Mesodermal cell (in vitro differentiated cells): ENCODE measurements around the gene TM2D3.
"Not testable (repeated sequence)": the region's sequence is repeated elsewhere in the genome, so short reads cannot be mapped to it uniquely, and the experiment has no call there.

Experiments
- H3K27ac ChIP-seq: 2 replicates; pipeline ENCODE4 v1.7.0; 2013; ENCODE audit warnings: mild to moderate bottlenecking, low read depth, low read length, moderate library complexity; ENCODE audit not compliant: severe bottlenecking
- H3K36me3 ChIP-seq: 2 replicates; pipeline ENCODE4 v1.7.1; 2013; ENCODE audit warnings: mild to moderate bottlenecking, low read length, moderate library complexity; ENCODE audit not compliant: control insufficient read depth, insufficient read depth
- H3K4me1 ChIP-seq: one replicate; pipeline ENCODE4 v1.7.1; 2013; ENCODE audit warnings: mild to moderate bottlenecking, low read length; ENCODE audit not compliant: insufficient read depth, control insufficient read depth, poor library complexity, severe bottlenecking
- H3K4me3 ChIP-seq: 2 replicates; pipeline ENCODE4 v1.7.0; 2013; ENCODE audit warnings: low read length, control low read depth, mild to moderate bottlenecking; ENCODE audit not compliant: insufficient read depth, poor library complexity, severe bottlenecking; ENCODE audit errors: extremely low read depth
- H3K9me3 ChIP-seq: 2 replicates; pipeline ENCODE4 v1.7.1; 2013; ENCODE audit warnings: mild to moderate bottlenecking, low read length, moderate library complexity; ENCODE audit not compliant: control insufficient read depth
- WGBS, 2 experiments: methylation state at CpG; one replicate each; pipeline ENCODE4 v1.1.5; 2013; ENCODE audit warnings: missing lambda C conversion rate in 2 of 2; ENCODE audit not compliant: insufficient coverage in 2 of 2; 5-methylcytosine and 5-hydroxymethylcytosine counted together

The TM2D3 gene

GRCh38 chr15:101642361-101642760 lies 9.8 kb downstream of the TM2D3 start:
- Histone ChIP-seq H3K4me1 (no peaks in the 10 kb centered on the region), H3K36me3 (peaks cover 62% of the 10 kb centered on the region), H3K9me3 (no peaks in the 10 kb centered on the region), H3K4me3 (no peak overlapping the region), H3K27ac (peak overlapping the region; percentile 50)
- WGBS, 2 experiments, result 89 to 93% methylated on average over 8 to 11 of the region's 11 CpGs

DNA sequence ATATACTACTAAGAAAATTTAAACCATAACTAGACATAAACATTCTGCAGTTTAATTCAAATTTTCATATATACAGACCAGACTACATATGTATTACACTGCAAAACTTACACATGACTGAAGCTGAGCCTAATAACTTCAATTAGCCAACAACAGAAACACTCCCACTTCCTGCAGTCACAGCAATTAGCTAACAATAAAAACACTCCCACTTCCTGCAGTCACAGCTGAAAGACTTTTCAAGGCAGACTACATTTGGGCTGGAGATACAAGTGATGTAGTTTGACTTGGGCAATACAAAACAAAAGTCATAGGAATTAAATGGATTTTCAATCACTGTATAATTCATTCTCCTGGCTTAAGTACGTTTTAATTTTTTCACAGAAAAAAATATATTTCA lies 10.3 kb downstream of the TM2D3 start:
- Histone ChIP-seq H3K36me3 (peaks cover 58% of the 10 kb centered on the region), H3K9me3 (no peaks in the 10 kb centered on the region), H3K4me3 (no peak overlapping the region), H3K4me1 (no peaks in the 10 kb centered on the region), H3K27ac (peak overlapping the region; percentile 50)
- 100% methylated on average over 1 of the region's 1 CpG for WGBS, 2 experiments

DNA sequence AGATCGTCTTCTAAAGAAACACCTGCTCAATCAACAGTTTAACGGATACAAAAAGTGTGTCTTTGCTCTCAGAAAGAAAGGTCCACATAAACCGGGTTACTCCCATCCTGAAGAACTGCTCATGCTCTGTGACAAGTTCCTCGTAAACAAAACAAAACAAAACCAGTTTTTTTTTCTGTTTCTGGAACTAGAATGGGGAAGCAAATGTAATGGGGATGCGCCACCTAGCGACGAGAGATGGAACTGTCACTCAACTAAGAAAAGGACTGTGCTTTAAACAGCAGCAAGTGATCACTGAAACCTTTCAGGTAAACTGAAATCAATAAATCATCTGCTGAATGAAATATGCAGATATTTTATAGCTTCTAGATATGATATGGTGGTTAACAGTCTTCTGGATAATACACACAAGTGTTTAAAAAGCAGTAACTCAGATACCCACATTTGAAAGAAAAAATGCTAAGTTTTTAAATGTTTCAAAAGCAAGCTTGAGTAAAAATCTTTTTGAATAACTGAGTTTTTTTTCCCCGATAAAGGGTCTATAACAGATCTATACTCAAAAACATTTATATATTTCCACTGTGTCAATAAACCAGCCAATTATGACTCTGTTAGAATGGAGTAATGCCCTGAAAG lies 10.9 kb downstream of the TM2D3 start:
- H3K4me3 ChIP-seq, result no peak overlapping the region
- no peak overlapping the region for H3K27ac ChIP-seq
- H3K9me3 ChIP-seq, result no peaks in the 10 kb centered on the region
- H3K36me3 ChIP-seq, result peaks cover 51% of the 10 kb centered on the region
- no peaks in the 10 kb centered on the region for H3K4me1 ChIP-seq
- WGBS, 2 experiments, result 58 to 100% methylated on average over 2 to 3 of the region's 8 CpGs

DNA sequence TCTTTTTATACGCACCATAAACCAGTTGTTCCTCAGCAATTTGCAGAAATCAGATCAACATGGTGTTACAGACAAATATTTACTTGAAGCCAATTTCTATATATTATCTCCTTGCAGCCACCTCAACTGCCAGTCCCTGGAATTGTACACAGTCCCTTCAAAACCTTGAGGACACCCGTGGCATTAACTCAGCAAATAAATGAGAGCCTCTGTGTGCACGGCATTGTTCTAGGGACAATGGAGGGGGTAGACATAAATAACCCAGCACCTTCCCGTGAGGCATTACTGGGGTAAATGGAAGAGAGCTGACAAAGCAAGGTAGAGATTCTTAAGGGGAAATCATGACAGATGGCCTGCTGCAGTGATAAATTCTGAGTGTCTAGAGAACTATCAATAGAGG lies 12.5 kb downstream of the TM2D3 start:
- Histone ChIP-seq H3K27ac (no peak overlapping the region), H3K9me3 (no peaks in the 10 kb centered on the region), H3K36me3 (peaks cover 36% of the 10 kb centered on the region), H3K4me3 (no peak overlapping the region), H3K4me1 (no peaks in the 10 kb centered on the region)
- 93 to 94% methylated on average over 3 to 4 of the region's 4 CpGs for WGBS, 2 experiments

GRCh38 chr15:101637919-101638318 lies 14.3 kb downstream of the TM2D3 start:
- H3K9me3 ChIP-seq, result no peaks in the 10 kb centered on the region
- H3K27ac ChIP-seq, result no peak overlapping the region
- H3K4me3 ChIP-seq, result no peak overlapping the region
- H3K36me3 ChIP-seq, result peaks cover 21% of the 10 kb centered on the region
- no peaks in the 10 kb centered on the region for H3K4me1 ChIP-seq
- 60 to 72% methylated on average over 1 to 3 of the region's 3 CpGs for WGBS, 2 experiments

DNA sequence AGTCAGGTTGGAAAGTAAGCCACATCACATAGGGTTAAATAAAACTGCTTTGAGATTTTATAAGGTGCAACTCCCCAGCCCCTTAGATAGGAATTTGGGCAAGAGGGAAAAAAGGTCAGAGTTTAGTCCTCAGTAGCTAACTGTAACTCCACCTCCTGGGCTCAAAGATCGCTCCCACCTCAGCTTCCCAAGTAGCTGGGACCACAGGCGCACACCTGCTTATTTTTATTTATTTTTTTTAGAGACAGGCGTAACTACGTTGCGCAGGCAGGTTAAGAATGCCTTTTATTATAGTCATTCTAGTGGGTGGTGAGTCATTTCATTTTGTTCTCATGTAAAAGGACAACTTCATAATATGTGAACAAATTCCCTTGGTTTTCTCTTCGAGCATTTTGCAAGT lies 14.7 kb downstream of the TM2D3 start:
- 96% methylated on average over 4 of the region's 6 CpGs; no CpG with 5 or more reads in 1 of the 2 experiments for WGBS, 2 experiments
- no peaks in the 10 kb centered on the region for H3K9me3 ChIP-seq
- H3K36me3 ChIP-seq, result peaks cover 18% of the 10 kb centered on the region
- H3K4me3 ChIP-seq, result no peak overlapping the region
- no peak overlapping the region for H3K27ac ChIP-seq
- H3K4me1 ChIP-seq, result no peaks in the 10 kb centered on the region

DNA sequence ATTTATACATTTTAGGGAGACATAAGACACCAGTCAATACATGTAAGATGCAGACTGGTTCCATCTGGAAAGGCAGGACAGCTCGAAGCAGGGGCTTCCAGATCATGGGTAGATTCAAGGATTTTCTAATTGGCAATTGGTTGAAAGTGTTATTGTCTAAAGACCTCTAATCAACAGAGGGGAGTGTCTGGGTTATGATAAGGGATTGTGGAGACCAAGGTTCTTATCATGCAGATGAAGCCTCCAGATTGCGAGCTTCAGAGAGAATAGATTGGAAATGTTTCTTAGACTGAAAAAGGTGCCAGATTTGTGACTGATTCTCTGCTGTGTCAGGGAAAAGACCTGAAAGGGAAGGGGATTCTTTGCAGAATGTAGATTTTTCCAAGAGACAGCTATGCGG lies 15.1 kb downstream of the TM2D3 start:
- Histone ChIP-seq H3K4me1 (no peaks in the 10 kb centered on the region), H3K4me3 (no peak overlapping the region), H3K27ac (no peak overlapping the region), H3K9me3 (no peaks in the 10 kb centered on the region), H3K36me3 (peaks cover 14% of the 10 kb centered on the region)
- WGBS, 2 experiments, result 76 to 91% methylated on average over 2 to 3 of the region's 3 CpGs

DNA sequence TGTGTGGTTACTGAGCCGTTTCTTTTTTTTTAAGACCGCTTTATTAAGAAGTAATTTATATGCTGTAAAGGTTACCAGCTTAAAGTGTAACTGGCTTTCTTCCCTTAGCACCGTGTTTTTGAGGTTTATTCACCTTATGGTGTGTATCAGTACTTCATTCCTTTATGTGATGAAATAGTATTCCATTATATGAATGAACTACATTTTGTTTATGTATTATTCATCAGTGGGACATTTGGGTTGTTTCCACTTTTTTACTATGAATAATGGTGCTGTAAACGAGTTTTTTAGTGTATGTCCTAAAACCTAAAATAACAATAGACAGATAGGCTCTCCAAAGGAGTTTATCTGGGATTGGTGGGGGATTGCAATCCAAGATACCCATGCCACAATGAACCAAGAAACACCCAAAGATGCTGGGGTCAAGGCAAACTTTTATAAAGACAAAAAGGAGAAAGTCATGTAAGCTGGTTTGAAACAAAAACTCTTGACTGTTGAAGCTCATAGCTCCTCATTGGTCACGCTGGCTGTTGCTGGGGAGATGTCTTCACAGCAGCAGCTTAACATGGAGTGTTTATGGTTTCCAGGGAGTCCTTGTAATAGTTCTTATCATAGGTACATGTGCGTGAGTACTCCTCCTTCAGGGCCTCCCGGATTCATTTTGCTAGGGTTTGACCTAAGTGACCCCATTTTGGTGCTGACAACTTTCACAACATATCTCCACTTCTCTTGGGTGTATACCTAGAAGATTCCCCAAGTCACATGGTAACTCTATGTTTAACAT lies 16.0 kb downstream of the TM2D3 start:
- no peak overlapping the region for H3K4me3 ChIP-seq
- H3K9me3 ChIP-seq, result no peaks in the 10 kb centered on the region
- H3K27ac ChIP-seq, result no peak overlapping the region
- peaks cover 14% of the 10 kb centered on the region for H3K36me3 ChIP-seq
- WGBS, 2 experiments, result 83 to 92% methylated on average over 2 to 3 of the region's 7 CpGs
- H3K4me1 ChIP-seq, result no peaks in the 10 kb centered on the region

- Histone ChIP-seq H3K36me3 (no peaks in the 10 kb centered on the region), H3K4me1 (no peaks in the 10 kb centered on the region), H3K4me3 (no peak overlapping the region), H3K9me3 (no peaks in the 10 kb centered on the region), H3K27ac (no peak overlapping the region)
- WGBS, 2 experiments, result 88 to 89% methylated on average over 2 to 3 of the region's 3 CpGs
Measured at GRCh38 chr15:101633356-101633755, 18.8 kb downstream of the TM2D3 start.

DNA sequence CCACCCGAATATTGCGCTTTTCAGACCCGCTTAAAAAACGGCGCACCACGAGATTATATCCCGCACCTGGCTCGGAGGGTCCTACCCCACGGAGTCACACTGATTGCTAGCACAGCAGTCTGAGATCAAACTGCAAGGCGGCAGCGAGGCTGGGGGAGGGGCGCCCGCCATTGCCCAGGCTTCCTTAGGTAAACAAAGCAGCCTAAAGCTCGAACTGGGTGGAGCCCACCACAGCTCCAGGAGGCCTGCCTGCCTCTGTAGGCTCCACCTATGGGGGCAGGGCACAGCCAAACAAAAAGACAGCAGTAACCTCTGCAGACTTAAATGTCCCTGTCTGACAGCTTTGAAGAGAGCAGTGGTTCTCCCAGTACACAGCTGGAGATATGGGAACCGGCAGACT lies 25.5 kb downstream of the TM2D3 start:
- WGBS, 2 experiments, result 68 to 95% methylated on average over 4 to 8 of the region's 15 CpGs
- H3K9me3 ChIP-seq, result peaks cover 12% of the 10 kb centered on the region
- H3K4me3 ChIP-seq, H3K4me1 ChIP-seq, H3K27ac ChIP-seq: not testable (repeated sequence)
- peaks cover 10% of the 10 kb centered on the region for H3K36me3 ChIP-seq

DNA sequence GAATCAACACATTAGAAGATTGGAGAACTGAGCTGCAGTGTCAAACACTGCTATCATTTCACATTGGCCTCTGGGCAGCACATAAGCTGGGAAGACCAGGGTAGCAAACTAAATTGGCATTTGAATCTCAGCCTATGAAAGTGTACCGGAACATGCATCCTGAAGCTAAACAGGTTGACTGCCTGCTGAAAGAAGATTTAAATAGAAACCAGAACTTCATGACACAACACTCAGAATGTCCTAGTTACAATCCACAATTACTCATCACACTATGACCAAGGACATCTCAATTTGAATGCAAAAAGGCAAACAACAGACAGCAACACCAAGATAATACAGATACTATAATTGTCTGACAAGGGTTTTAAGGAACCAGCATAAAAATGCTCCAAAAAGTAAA lies 26.2 kb downstream of the TM2D3 start:
- H3K27ac ChIP-seq, result no peak overlapping the region
- 88 to 100% methylated on average over 1 of the region's 1 CpG for WGBS, 2 experiments

More for the DNA sequence above, 26.2 kb downstream of the TM2D3 start:
- H3K4me1 ChIP-seq, result no peaks in the 10 kb centered on the region
- no peak overlapping the region for H3K4me3 ChIP-seq
- peaks cover 10% of the 10 kb centered on the region for H3K36me3 ChIP-seq
- H3K9me3 ChIP-seq, result peaks cover 12% of the 10 kb centered on the region
